Mammary epithelial cell (primary cell): ENCODE results near the gene IGSF23.

Experiments
- CTCF ChIP-seq, 2 donors: IDR thresholded peaks in 1 of 2; conservative IDR thresholded peaks in 1 of 2; 2 replicates each; pipeline ENCODE4 v1.5.1; 2011 to 2012; ENCODE audit warnings: inconsistent platforms in 2 of 2, low read length in 2 of 2, mild to moderate bottlenecking in 2 of 2, control low read depth in 1 of 2, low read depth in 1 of 2; ENCODE audit not compliant: insufficient read depth in 1 of 2; ENCODE audit errors: extremely low read depth in 1 of 2
- EZH2 ChIP-seq: IDR thresholded peaks from 2 replicates; pipeline ENCODE4 v1.6.1; 2012; ENCODE audit warnings: low read length, inconsistent platforms, borderline replicate concordance

GRCh38 chr19:44581288-44581687 is 32.1 kb upstream of the IGSF23 start:
- TF ChIP-seq CTCF (conservative IDR thresholded peaks at IDR 0.05 in 1 of 2, IDR thresholded peaks at IDR 0.05 in 1 of 2; ENCODE audit: extremely low read depth in 1 of 2, insufficient read depth in 1 of 2, low read depth in 1 of 2, low read length in 2 of 2) (no peak), EZH2 (no peak)
